HG03045 (cell line): ENCODE results near the gene VAC14.

Experiments
- ATAC-seq: cut with Tn5 transposase; IDR thresholded peaks from one replicate; pipeline ENCODE4 v1.9.1; 2021; ENCODE audit warnings: mild to moderate bottlenecking, moderate library complexity; ENCODE audit not compliant: unreplicated experiment

VAC14 gene

DNA sequence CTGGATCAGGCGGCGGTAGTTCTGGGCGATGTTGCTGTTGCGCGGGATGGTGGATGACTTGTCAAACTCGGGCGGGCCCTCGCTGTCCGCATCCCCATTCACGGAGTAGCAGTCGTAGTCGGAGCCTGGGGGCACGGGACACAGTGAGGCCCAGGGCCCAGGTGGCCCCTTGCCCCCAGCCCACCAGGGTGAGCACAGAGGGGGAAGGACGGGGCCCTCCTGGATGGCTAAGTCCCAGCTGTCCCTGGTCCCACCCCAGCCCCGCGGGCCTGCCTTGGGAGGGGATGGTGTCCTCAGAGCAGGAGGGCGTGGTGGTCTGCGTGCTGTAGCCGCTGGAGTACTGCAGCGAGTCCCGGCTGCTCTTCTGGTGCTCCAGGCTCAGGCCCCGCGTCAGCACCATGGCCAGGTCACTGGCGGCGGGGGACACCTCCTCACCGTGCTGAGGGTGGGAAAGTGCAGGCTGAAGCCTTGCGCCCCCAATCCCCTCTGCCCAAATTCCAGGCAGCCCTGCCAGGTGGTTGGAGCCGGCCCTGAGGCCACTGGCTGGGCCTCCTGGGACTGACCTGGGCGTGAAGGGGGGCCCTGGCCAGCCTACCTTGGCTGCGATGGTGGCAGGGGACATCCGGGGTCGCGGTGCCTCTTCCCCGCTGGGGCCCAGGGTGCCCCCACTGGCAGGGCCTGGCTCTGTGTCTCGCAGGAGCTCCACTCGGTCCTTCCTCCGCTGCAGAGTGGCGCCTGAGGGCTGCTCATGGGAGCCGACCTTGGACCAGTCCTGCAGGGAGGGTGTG lies 136.4 kb downstream of the VAC14 start:
- no peak for ATAC-seq

DNA sequence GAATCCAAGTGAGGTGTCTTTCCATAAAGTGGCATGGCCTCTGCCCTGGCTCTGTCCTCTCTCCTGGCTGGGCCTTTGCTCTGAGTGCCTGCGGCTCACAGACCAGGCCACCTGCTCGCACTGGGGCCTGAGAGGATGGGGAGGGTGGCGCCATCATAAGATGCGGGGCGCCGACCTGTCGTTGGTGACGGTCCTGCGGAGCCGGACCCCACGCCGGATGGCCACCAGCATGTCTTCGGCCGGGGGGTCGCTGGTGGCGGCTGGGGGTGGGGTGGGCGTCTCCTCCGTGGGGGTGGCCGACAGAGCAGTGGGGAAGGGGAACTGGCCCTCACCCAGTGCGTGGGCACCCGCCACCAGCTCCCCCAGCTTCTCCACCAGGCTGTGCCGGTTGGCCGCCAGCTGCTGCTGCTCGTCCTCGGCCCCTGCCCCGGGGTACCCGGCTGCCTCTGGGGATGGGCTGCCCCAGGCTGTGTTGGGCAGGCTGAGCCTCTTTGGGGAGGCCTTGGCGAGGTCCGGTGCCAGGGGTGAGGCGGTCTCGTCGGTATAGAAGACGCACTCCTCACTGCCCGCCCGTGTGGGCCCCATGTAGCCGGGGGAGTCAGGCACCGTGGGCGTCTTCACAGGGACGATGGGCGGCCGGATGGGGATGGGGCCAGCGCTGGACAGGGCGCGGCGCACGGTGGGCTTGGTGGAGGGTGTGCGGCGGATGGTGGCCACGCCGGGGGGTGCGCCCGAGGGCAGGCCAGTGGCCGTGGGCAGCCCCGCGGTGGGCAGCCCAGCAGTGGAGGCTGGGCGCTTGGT lies 137.2 kb downstream of the VAC14 start:
- no peak for ATAC-seq

DNA sequence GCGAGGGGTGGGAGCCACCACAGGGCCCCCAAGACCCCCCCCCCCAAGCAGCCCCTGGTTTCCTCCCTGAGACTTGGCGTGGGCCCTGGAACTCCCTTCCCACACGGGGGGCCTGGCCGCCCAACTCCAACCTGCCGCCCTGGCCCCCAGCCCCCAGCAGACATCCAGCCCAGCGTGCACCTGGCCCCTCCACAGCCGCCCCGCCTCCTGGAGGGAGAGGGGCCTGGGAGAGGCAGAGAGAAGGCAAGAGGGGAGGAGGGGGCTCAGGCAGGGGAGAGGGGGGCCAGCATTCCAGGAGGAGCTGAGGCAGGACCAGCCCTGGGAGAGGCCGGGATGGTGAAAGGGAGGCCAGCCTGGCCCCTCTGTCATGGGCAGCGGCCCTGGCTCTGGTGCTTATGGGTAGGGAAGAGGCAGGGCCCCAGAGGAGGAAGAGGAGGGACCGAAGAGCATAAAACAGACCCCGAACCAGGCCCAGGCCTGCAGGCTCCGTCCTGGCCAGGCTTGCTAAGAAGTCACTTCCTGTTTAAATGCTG lies 137.9 kb downstream of the VAC14 start:
- ATAC-seq = no peak

DNA sequence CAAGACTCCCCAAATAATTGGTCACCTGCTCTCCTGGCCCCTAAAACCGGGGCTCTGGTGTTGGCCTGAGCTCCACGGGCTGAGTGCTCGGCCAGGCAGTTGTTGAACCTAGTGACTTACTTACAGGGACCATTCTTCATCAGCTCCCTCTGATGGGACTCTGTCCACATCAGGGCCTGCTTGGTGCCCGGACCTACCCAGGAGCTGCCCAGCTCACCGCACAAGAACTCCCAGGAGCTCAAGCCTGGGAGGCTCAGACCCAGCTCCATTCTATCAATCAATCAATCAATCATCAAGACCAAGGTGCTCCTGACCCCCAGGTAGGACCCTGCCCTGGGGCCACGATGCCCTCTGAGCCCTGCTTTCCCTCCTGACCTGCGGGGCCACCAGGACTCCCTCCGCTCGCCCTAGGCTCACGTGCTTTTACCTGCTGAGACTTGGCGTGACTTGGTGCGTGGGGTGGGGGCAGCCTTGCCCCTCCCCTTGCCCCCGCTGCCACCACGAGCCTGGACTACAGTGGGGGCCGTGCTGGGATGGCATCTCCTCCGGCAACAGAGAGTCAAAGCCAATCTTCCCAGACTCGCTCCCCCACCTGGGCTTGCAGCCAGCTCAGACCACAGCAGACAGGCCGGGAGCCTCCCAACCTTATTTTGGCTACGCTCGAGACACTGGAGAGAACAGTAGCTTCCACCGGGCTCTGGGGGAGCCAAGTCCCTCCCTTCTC lies 138.9 kb downstream of the VAC14 start:
- ATAC-seq = no peak

DNA sequence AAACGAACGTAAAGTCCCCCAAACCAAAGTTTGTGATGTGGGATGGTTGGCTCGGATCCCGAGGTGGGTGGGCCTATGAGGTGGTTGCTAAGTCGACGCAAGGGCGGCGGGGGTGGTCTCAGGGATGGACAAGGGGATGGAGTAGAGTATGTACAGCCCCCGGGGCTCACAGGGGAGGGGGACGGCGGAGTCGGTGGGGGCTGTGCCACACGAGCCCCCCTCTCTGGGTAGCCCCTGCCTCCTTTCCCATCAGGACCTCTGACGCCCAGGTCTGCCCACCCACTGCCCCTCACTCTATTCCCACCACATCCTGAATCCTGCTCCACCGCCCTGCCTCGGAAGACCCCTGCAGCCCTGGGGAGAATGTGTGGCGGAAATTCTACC lies 139.4 kb downstream of the VAC14 start:
- no peak for ATAC-seq

DNA sequence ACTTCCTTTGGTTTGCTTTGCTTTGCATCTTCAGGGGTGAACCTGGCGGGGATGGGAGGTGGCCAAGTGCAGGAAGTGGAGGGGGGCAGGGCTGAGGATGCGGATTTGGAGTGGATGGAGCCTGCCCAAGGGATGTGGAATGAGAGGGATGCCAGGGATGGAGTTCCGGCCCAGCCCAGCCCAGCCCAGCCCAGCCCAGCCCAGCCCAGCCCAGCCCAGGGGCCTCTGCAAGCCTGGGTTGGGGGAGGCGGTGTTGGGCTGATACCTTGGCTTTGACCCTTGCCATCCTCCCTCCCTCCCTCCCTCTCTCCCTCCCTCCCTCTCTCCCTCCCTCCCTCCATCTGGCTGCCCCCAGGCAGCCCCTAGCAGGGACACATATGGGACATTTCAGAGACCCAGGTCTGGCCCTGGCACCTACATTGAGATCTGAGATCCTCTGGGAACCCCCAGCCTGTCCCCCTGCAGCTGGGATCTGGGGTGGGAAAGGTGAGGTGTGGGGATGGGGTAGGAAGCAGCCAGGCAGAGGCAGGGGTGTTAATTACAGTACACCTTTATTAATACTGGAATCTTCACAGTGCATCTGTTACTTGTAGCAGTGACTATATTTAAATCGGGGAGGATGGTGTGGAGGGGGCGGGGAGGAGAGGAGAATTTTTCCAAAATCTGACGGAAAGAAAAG lies 140.1 kb downstream of the VAC14 start:
- no peak for ATAC-seq

DNA sequence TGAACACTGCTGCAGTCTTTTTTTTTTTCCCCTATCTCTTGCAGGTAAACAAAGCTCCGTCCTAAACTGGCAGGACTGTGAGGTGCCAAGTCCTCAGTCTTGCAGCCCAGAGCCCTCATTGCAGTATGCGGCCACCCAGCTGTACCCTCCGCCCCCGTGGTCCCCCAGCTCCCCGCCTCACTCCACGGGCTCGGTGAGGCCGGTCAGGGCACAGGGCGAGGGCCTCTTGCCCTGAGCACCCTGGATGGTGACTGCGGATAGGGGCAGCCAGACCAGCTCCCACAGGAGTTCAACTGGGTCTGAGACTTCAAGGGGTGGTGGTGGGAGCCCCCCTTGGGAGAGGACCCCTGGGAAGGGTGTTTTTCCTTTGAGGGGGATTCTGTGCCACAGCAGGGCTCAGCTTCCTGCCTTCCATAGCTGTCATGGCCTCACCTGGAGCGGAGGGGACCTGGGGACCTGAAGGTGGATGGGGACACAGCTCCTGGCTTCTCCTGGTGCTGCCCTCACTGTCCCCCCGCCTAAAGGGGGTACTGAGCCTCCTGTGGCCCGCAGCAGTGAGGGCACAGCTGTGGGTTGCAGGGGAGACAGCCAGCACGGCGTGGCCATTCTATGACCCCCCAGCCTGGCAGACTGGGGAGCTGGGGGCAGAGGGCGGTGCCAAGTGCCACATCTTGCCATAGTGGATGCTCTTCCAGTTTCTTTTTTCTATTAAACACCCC lies 140.8 kb downstream of the VAC14 start:
- no peak for ATAC-seq

DNA sequence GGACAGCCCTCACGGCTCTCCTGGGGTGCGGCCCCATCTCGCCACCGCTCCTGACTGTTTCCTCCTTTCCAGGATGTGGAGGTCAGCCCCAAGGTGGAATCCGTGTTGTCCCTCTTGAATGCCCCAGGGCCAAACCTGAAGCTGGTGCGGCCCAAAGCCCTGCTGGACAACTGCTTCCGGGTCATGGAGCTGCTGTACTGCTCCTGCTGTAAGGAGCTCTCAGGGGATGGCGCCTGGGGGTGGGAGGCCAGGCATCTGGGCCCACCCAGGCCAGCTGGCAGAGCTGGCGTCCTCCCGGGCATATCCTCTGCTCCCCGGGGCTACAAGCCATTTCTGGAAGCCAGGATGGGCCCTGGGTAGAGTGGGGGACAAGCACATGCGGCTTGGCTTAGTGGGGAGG lies 141.4 kb downstream of the VAC14 start:
- ATAC-seq = no peak

DNA sequence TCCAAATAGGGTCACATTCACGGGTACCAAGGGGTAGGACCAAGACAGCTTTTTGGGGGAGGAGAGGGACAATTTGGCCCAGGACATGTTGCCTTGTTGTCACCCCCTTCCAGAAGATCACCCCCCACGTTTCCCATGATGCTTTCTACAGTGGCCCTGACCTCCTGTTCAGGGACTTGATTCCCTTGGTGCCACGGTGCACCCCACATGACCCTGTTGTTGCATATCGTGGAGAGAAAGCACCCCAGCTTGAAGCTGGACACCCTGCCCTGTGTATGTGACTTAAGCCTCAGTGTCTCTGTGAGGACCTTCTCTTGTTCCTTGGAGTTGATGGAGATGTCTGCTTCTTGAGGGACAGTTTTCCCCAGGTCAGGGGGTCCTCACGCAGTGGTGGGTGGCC lies 142.0 kb downstream of the VAC14 start:
- no peak for ATAC-seq

DNA sequence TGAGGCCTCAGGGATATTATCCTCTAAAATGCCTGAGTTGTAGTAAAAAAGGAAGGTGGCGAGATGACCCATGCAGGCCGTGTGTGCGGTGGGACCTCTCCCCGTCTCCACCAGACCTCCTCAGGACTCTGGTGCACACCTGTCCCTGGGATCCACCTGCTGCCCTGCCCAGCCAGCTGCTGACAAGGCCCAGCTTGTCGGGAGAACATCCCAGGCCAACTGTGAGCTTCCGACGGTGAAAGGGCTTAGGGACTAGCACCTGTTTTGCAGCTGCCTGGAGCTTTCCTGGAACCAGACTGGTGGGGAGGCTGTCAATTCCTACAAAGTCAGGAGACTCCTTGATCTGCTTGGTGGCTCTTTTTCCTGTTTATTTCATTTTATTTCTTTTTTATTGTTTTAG lies 143.0 kb downstream of the VAC14 start:
- ATAC-seq = no peak

DNA sequence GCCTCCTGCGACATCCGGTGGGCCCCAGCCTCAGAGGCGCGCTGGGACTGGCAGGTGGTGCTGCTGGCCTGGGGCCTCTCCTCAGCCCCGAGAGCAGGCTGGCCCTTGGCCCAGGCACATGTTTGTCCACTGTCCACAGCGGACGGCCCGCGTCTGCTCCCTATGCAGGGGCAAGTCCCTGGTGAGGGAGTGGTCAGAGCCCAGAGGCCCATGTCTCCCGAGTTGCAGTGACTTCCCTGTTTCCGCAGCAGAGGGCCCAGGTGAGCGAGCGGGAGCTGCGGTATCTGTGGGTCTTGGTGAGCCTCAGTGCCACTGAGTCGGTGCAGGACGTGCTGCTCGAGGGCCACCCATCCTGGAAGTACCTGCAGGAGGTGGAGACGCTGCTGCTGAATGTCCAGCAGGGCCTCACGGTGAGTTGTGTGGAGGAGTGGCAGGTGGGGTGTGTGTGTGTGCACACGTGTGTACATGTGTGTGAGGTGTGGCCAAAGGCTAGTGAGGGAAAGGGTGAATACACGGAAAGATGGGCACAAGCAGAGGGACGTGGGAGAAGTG lies 144.2 kb downstream of the VAC14 start:
- ATAC-seq = no peak

DNA sequence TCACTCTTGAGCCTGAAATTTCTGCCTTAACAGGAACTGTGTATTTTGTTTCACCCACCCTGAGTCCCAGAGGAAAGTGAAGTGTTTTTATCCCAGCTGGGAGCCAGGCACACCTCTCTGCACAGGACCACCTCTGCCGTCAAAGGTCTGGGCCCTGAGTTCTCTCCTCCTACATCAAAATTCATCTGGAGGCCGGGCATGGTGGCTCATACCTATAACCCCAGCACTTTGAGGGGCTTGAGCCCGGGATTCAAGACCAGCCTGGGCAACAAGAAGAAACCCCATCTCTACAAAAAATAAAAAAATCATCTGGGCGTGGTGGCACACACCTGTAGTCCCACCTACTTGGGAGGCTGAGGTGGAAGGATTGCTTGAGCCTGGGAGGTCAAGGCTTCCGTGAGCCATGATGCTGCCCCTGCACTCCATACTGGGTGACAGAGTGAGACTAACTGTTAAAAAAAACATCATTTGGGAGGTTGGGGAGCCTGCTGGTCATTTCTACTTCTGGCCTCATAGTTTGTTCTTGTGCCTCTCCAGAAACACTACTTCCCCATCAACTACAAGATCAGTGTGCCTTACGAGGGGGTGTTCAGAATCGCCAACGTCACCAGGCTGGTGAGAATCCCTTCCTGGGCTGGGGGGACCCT lies 144.8 kb downstream of the VAC14 start:
- ATAC-seq = no peak

DNA sequence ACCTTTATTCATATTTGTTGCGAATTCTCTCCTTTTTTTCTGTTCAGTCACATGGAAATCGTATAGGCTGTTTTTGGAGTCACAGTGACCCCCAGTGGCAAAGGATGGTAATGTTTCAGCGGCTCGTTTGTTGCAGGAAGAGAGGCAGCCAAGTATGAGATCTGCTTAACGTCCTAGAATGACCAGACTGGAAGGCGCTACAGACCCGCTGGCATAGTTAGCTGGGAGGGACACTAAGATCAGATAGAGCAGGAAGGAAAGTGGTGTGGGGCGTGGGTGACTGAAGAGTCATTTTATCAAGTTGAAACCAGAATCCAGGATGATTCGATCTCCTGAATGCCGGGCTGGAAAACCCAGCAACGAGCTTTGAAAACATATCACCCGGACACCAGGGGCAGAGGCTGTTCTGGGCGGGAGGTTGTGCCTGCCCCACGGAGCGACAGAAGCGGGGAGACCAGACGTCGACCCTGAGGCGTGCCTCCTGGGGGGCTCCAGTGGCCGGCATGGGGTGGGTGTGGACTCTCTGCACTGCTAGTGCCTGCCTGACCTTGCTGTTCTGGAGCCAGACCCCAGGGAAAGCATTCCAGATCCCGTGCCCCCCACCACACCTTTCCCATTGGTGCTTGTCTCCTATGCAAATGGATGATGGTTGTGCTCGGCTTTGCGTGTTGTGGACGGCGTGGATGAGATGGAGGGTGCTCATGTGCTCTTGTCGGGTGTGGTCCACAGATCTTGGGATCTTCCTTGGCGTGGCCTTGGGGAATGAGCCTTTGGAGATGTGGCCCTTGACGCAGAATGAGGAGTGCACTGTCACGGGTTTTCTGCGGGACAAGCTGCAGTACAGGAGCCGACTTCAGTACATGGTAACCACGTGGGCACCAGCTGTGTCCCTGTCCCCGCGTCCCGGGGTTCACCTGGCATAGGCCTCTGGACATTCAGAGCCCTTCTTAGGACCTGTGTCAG lies 146.9 kb downstream of the VAC14 start:
- no peak for ATAC-seq

DNA sequence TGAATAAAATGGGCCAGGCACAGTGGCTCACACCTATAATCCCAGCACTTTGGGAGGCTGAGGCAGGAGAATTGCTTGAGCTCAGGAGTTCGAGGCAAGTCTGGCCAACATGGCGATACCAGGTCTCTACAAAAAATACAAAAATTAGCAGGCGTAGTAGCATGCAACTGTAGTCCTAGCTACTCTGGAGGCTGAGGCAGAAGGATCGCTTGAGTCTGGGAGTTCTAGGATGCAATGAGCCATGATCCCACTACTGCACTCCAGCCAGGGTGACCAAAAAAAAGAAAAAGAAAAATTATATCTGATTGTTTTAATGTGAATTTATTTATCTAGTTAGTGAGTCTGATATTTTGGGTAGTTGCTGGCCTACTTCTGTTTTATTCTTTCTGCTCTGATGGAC lies 147.6 kb downstream of the VAC14 start:
- ATAC-seq = no peak

DNA sequence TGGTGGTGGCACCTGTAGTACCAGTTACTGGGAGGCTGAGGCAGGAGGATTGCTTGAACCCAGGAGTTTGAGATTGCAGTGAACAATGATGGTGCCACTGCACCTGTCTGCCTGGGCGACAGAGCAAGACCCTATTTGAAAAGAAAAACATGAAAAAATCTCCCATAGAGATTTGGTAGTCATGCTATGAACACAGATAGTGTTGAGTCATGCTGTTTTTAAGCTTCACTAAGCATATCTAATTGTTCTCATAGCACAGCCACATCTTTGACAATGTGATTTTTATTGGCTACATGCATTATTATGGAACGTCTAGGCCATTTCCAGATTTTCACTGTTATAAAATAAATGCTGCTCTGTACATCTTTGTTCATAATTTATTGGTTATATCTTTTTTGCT lies 148.6 kb downstream of the VAC14 start:
- no peak for ATAC-seq

DNA sequence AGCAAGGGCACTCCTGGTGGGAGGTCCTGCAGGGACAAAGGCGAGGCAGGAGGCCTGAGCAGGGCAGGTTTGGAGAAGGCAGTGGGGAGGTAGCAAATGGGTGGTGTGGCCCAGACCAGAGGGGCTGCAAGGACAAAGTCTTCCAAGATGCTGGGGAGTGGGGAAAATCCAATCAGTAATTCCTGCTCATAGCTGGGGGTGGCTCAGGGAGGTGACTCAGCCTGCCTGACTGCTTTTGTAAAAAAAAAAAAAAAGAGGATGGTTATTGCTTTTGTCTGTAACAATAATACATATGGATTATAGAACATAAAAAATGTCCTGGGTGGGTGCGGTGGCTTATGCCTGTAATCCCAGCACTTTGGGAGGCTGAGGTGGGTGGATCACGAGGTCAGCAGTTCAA lies 149.4 kb downstream of the VAC14 start:
- no peak for ATAC-seq

DNA sequence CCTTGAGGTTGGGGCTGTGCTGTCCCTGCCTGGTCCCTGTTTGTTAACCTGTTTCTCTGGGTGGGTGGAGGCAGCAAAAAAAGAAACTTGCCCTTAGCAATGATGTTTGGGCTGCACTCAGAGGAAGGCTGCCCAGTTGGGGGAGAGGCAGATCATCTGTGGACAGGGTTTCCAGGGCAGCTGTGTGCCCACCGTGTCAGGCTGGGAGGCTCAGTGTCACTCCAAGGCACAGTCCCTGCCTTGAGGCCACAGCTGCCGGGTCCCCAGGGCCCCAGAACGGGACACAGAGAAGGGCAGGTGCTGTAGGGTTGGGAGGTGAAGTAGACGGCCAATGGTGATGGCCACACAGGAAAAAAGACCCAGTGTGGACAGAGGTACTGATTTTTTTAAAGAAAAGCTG lies 150.7 kb downstream of the VAC14 start:
- no peak for ATAC-seq

DNA sequence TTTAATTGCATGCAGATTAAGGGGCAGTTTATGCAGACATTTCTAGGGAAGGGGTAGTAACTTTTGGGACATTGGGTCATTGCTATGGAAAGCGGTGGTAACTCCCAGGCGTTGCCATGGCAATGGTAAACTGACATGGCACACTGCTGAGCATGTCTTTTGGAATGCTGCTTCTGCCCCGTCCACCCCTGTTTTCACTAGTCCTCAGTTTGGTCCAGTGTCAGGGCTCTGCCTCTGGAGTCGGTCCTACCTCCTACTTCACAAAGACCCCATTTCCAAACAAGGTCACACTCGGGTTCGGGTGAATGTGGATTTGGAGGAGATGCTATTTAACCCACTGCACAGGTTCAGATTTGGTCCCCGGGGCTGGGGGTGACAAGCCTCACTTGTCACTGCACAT lies 151.7 kb downstream of the VAC14 start:
- no peak for ATAC-seq
